D341Med (cell line): ENCODE measurements around the gene CALML6.

Experiments
- DNase-seq: peaks from one replicate; pipeline ENCODE4 v3.0.0; 2012; ENCODE audit warnings: low spot score

The CALML6 gene

GRCh38 chr1:1911350-1912041 lies 3.6 kb upstream of the CALML6 start:
- no peak for DNase-seq

- no peak for DNase-seq
Observed at GRCh38 chr1:1914101-1914970, 724 bp upstream of the CALML6 start.

GRCh38 chr1:1915911-1916840 lies 1.1 kb downstream of the CALML6 start:
- DNase-seq = no peak

DNA sequence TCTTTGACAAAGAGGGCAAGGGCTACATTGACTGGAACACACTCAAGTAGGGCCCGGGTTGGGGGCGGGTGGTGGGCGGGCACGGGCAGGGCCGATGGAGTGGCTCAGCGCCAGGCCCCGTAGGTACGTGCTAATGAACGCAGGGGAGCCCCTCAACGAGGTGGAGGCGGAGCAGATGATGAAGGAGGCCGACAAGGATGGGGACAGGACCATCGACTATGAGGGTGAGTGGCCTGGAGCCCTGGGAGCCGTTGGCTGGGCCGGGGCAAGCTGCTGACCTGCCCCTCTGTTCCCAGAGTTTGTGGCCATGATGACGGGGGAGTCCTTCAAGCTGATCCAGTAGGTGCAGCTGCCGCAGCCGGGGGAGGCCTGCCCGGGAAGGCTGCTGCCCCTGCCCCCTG lies 1.8 kb downstream of the CALML6 start:
- DNase-seq = no peak

DNA sequence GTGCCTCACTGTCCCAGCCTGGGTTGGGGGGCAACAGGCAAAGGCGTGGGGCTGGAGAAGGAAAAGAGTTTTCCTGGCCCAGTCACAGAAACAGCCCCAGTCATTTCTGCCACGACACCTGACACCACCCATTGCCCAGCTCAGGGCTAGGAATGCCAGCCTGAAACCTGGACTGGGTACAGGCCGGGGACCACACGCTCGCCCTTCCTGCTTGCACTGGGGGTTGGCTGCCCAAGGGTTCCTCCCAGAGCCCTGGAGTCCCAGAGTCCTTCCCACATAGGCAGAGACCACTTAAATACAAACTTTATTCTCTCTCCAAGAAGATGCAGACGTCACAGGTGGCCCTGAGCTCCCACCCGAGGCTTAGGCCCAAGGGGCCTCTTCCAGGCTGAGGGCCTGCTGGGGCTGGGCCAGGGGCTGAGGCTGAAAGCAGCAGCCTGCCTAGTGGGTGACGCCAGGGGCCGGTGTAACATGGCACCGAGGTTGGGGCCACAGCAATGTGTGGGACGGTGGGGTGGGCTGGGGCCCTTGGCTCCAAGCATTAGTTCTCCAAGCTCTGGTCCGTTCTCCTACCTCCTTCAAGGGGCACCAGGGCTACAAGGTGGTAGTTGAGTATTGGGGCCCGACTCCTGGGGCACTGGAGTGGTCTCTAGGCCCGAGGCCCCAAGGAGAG lies 2.4 kb downstream of the CALML6 start:
- DNase-seq = no peak

- DNase-seq = no peak
Observed at GRCh38 chr1:1917995-1918900, 3.2 kb downstream of the CALML6 start.

GRCh38 chr1:1918901-1919303 lies 3.8 kb downstream of the CALML6 start, which contains the start of gene TMEM52:
TMEM52 (minus strand) TSS chr1:1919279; CDS start chr1:1919265, 14 bp downstream.
- no peak for DNase-seq

DNA sequence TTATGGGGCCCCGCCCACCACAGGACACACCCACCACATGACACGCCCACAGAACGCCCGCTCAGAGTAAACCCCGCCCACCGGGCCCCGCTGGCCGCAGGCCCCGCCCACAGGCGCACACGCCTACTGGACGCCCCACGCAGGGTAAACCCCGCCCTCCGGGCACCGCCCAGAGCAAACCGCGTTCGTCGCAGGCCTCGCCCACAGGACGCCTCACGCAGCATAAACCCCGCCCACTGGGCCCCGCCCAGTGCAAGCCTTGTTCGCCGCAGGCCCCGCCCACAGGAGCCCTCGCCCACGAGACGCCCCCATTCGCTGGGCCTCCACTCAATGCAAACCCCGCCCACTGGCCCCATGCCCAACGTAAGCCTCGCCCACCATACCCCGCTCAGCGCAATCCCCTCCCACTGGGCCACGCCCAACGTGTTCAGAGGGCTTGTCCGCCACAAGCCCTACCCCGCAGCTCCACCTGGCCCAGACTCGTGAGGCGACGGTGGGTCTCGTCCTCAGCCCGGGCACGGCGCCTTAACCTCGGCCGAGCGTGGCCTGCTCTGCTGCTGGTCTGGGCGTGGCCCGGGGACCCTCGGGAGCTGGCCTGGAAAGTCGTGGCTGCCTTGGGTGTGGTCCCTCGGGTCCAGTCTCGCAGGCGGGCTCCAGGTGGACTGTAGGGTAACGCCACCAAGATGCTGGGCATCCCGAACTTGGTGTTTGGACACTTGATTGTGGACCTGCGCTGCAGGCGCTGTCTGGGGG lies 4.4 kb downstream of the CALML6 start:
- peak; percentile 100 for DNase-seq

- DNase-seq = no peak
Observed at GRCh38 chr1:1920057-1920607, 5.1 kb downstream of the CALML6 start.

DNA sequence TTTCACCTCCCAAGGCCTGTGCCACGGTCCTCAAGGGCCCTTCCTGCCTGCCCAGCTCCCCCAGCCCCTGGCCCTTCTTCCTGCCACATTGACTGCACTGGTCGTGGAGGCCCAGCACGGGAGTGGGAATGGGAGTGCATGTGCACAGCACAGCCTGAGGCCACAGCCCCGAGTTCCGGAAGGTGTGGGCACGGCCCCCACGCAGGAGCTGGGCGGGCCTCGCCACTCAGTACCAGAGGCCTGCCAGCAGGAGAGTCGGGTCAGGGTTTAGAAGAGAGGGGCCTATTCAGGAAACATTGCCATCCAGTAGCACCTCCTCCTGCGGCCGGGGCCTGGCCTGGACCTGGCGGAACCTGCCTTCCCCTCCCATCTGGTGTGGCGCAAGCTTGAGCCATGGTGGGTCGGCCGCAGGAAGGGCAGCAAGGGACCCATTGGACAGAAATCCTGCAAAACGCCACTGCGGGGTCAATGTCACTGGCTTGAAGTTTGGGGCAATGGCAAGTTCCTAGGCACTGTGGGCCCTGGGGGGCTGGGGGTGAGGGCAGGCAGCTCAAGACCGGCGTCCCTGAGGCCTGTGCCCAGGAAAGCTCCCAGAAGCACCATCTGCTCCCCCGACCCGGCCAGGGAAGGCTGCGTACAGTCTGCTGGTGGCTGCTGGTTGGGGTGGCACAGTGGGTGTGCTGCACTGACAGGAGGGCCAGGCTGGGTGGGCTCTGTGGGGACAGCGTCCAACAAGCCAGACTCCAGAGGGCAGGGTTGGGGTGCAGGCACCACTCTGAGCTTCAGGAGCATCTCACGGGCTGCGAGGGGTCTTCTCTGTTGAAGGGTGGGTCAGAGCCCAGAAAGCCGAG lies 5.8 kb downstream of the CALML6 start:
- DNase-seq = no peak

GRCh38 chr1:1921459-1921862 lies 6.4 kb downstream of the CALML6 start:
- DNase-seq = no peak

- DNase-seq = no peak
Observed at GRCh38 chr1:1921901-1922701, 7.0 kb downstream of the CALML6 start.

DNA sequence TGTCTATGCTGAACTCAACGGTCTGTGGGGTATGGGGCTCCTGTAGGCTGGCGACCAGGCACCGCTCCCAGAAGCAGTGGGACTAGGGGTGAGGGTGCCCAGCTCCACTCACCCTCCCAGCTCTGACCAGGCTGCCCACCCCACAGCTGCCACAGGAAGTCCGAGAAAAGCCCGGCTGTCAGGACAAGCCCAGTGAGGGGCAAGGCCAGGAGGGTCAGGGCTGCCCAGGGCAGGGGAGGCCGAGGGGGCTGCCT lies 7.6 kb downstream of the CALML6 start:
- no peak for DNase-seq

GRCh38 chr1:1922956-1923833 lies 8.1 kb downstream of the CALML6 start:
- DNase-seq = no peak

- no peak for DNase-seq
Observed at GRCh38 chr1:1924386-1924785, 9.3 kb downstream of the CALML6 start.

DNA sequence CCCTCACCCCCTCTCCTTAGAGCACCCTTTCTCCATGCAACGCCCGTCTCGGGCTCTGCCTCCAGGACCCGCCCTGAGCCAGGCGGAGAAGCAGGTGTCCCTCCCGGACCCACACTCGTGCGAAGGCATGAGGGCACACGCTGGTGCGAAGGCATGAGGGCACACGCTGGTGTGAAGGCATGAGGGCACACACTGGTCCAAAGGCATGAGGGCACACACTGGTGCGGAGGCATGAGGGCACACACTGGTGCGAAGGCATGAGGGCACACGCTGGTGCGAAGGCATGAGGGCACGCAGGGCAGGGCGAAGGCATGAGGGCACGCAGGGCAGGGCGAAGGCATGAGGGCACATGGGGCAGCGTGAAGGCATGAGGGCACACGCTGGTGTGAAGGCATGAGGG lies 9.8 kb downstream of the CALML6 start:
- no peak for DNase-seq
